ENCODE results near the gene KRTAP13-2. TPM values are rescaled to one million over a fixed set of nuclear protein-coding genes. Genes with fewer than 3 reads are reported as not detected.

KRTAP13-2 gene
- total RNA-seq, 2 experiments from 2014 or later, result not detected

DNA sequence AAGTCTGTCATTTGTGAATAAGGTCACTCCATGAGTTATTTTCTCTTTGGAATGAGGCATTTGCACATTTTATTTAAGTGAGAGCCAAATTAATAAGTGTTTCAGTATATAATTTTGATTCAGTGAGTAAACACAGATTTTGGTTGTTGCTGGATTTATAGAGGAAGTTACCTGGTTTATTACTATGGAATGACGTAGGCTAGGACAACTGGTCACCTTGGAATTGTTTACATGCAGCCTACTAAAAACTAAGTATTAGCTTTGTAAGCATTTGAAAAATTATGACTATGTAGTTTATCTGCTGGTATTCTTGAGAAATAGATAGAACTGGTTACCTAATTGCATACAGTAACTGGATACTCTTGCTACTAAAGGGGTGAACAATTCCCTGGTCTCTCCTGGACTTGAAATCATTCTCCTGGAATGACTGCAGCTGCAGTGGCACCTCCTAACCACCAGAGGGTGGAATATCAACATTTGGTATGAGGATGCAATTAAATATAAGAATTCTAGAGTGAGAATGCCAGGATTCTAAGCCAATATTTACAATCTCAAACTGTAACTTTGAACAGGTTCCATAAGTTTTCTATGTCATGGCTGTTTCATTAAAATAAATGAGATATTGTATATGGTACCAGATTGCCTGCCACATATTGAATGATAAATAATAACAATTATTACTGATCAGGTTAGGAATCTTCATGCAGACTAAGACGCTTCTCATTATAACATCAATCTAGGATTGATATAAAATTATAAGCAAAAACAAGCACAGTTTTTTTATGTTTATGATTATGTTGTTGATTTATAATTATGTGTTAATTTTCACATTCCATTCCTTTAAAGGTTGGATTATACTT lies 31.1 kb downstream of the KRTAP13-2 start:
- no peaks in the 10 kb centered on the region for H3K9me3 Mint-ChIP-seq
- H3K27ac Mint-ChIP-seq, result no peak overlapping the region
- no peak for DNase-seq
- H3K36me3 Mint-ChIP-seq (ENCODE audit: low read depth), result no peaks in the 10 kb centered on the region
- H3K4me1 Mint-ChIP-seq, result no peaks in the 10 kb centered on the region
- ChIA-PET CTCF (no interaction called here), POLR2A (interaction anchor here (0.6 kb wide), 1 partner anchor 11 kb away, joined by 4 read pairs; no protein-coding TSS in a partner anchor)
- no peak overlapping the region for H3K4me3 Mint-ChIP-seq
- H3K27me3 Mint-ChIP-seq, result peaks cover 2% of the 10 kb centered on the region

DNA sequence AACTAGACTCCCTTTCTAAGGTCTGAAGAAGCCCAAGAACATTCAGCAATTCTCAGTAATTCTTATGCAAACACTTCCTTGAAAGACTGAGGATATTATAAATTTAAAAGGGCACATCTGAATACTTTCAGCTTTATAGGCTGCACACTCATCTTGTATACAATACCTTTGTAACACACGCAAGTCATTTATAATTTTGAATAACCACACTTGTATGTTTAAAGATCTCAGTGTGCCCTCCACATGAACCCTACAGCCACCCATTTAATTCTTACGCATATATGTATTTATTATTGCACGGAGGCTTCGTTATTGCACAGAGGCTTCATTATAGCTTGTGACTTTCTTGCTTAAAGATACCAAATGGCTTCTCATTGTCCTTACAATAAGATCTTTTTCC lies 33.4 kb downstream of the KRTAP13-2 start:
- no peaks in the 10 kb centered on the region for H3K36me3 Mint-ChIP-seq (ENCODE audit: low read depth)
- no peaks in the 10 kb centered on the region for H3K4me1 Mint-ChIP-seq
- no peak for DNase-seq
- no peak overlapping the region for H3K27ac Mint-ChIP-seq
- no peak overlapping the region for H3K4me3 Mint-ChIP-seq
- POLR2A ChIA-PET, result no interaction called here
- no peaks in the 10 kb centered on the region for H3K9me3 Mint-ChIP-seq
- CTCF ChIA-PET, result no interaction called here
- H3K27me3 Mint-ChIP-seq, result peaks cover 2% of the 10 kb centered on the region

DNA sequence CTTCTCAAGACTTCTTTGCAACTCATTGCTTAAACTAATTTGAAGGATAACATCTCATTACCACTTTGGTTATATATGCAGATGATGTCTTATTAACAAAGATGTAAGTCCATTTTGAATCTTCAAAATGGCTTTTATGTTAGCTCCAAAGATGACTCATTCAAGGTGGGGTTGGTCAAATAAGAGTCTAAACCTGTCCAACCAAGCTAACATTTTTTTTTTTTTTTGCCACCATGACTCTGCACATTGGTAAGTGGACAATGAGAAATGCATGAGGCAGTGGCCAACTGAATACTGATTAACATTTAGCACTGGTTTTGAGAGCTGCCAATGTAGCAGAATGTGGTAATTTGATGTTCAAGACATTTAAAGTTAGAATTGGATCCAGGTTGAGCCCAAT lies 34.3 kb downstream of the KRTAP13-2 start:
- ChIA-PET POLR2A (no interaction called here), CTCF (no interaction called here)
- no peaks in the 10 kb centered on the region for H3K27me3 Mint-ChIP-seq
- H3K9me3 Mint-ChIP-seq, result no peaks in the 10 kb centered on the region
- DNase-seq, result no peak
- no peaks in the 10 kb centered on the region for H3K4me1 Mint-ChIP-seq
- no peak overlapping the region for H3K27ac Mint-ChIP-seq
- no peak overlapping the region for H3K4me3 Mint-ChIP-seq
- no peaks in the 10 kb centered on the region for H3K36me3 Mint-ChIP-seq (ENCODE audit: low read depth)

DNA sequence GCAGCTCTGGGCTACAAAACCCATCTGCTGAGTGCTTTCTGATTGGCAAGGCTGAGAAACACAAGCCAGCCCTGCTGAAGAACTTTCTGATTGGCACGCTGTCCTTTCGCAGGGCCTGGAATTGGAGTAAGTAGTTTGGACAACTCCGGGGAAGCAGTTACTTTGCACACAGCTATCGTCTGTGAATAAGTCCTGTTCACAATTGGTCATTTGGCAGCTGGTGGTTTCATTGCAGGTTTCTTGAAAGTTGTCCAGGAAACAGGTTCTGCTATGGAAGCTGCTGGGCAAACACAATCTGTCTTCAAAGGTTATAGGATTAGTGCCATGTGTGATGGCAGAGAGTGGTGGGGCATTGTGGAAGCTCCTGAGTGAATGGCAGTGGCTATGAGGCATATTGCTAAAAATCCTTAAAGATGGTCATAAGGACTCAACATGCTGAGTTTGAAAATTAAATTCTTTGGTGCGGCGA lies 34.8 kb downstream of the KRTAP13-2 start, which contains the start of gene KRTAP27-1:
TSS of gene KRTAP27-1 (minus strand) at position 419 of the 469 bp plus-strand sequence. CDS start at position 393, 26 bp downstream.
- no peaks in the 10 kb centered on the region for H3K9me3 Mint-ChIP-seq
- no peak for DNase-seq
- ChIA-PET CTCF (no interaction called here), POLR2A (no interaction called here)
- H3K4me1 Mint-ChIP-seq, result no peaks in the 10 kb centered on the region
- no peaks in the 10 kb centered on the region for H3K27me3 Mint-ChIP-seq
- no peak within 1 kb of the TSS for H3K27ac Mint-ChIP-seq
- no peaks in the 10 kb centered on the region for H3K36me3 Mint-ChIP-seq (ENCODE audit: low read depth)
- no peak within 1 kb of the TSS for H3K4me3 Mint-ChIP-seq

DNA sequence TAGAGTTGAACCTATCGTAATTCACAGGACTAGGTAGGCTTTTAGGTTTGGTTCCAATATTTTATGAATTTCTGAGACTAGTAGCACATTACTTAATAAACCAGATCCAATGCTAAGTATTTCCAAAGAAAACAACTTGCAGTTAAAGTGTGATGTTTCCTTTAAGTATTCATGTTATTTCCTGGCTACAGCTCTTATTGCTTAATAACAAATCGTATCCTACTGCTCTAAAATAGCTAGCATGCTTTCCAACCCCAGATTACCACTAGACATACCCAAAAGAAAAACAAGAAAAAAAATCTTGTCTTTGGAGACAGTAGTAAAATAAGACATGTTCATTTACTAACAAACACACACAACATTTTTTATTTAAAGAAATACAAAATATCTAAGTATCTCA lies 35.5 kb downstream of the KRTAP13-2 start:
- CTCF ChIA-PET, result no interaction called here
- Mint-ChIP-seq H3K27me3 (no peaks in the 10 kb centered on the region), H3K4me3 (no peak overlapping the region), H3K36me3 (ENCODE audit: low read depth) (no peaks in the 10 kb centered on the region), H3K27ac (no peak overlapping the region), H3K9me3 (no peaks in the 10 kb centered on the region), H3K4me1 (no peaks in the 10 kb centered on the region)
- POLR2A ChIA-PET, result no interaction called here
- no peak for DNase-seq

DNA sequence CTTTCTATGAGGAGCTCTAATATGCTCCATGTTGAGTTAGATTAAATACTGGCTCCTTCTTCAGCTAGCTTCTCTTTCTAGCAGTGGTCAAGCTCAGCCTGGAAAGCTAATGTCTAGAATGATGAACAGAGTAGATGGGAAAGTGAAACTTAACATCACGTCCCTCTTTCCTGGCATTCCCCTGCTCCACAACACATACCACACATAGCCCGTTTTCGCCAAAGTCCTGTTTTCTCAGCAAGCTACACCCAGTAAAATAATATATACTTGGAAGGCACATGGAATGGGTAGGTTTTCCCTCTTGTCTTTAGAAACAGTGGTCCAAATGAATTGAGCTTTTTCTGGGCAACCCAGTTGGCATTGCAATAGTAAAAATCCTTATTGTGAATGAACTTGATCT lies 38.3 kb downstream of the KRTAP13-2 start:
- ChIA-PET POLR2A (no interaction called here), CTCF (interaction anchor here (0.6 kb wide), 1 partner anchor 1897 kb away, joined by 3 read pairs; no protein-coding TSS in a partner anchor)
- Mint-ChIP-seq H3K9me3 (no peaks in the 10 kb centered on the region), H3K27ac (no peak overlapping the region), H3K4me1 (no peaks in the 10 kb centered on the region), H3K27me3 (no peaks in the 10 kb centered on the region), H3K36me3 (ENCODE audit: low read depth) (no peaks in the 10 kb centered on the region), H3K4me3 (no peak overlapping the region)
- no peak for DNase-seq

DNA sequence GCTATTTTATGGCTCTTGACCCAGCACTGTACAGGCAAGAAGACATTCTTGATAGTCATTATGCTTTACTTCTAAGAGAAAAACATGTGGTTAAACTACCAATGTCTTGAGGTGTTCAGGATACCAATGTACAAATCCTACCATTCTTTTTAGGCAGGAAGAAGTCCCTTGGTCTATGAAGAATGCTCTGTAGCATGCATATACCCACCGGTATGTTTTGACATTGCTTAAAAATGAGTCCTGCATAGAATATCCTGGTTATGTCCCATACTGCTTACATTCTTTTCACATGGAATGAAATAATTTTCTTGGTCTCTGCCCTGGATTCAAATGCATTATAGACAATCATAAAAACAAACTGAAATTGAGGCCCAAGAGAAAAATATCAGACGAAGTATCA lies 39.4 kb downstream of the KRTAP13-2 start:
- H3K27ac Mint-ChIP-seq, result no peak overlapping the region
- no peaks in the 10 kb centered on the region for H3K36me3 Mint-ChIP-seq (ENCODE audit: low read depth)
- H3K4me1 Mint-ChIP-seq, result no peaks in the 10 kb centered on the region
- H3K9me3 Mint-ChIP-seq, result no peaks in the 10 kb centered on the region
- CTCF ChIA-PET, result interaction anchor here (0.6 kb wide), 1 partner anchor 174 kb away, joined by 3 read pairs; no protein-coding TSS in a partner anchor
- POLR2A ChIA-PET, result no interaction called here
- DNase-seq, result no peak
- H3K27me3 Mint-ChIP-seq, result no peaks in the 10 kb centered on the region
- no peak overlapping the region for H3K4me3 Mint-ChIP-seq

DNA sequence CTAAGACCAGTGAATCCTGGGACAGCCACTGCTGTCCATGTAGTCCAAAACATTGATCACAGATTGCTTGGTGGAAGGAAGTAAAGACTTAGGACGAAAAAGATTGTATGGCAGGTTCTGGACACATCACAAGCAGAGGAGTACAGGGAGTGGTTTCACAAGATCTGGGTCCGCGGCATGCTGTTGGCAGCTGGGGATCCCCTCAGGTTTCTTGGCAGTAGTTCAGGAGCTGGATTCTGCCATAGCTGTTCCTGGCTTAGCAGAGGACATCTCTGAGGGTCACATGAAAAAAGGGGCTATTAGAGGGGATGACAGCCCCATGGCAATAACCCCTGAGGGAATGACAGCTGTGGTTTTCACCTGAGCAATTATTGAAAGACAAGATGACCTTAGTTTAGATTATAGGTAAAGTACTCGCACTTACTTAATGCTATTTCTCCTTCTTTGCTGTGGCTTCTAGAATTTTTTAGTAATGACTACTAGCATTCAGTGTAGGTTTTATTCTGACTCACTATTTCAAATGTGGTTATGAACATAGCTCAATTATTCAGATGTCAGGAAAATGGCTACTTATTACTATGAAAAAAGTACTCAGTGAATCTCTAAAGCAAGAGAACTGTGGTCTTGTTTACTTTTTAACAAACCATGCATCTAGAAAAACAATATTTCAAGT lies 42.7 kb downstream of the KRTAP13-2 start:
- DNase-seq, result no peak
- H3K4me3 Mint-ChIP-seq, result no peak overlapping the region
- ChIA-PET POLR2A (interaction anchor here (0.6 kb wide), 1 partner anchor 12 kb away, joined by 4 read pairs; no protein-coding TSS in a partner anchor), CTCF (no interaction called here)
- no peak overlapping the region for H3K27ac Mint-ChIP-seq
- H3K9me3 Mint-ChIP-seq, result no peaks in the 10 kb centered on the region
- no peaks in the 10 kb centered on the region for H3K4me1 Mint-ChIP-seq
- H3K36me3 Mint-ChIP-seq (ENCODE audit: low read depth), result no peaks in the 10 kb centered on the region
- H3K27me3 Mint-ChIP-seq, result no peaks in the 10 kb centered on the region

DNA sequence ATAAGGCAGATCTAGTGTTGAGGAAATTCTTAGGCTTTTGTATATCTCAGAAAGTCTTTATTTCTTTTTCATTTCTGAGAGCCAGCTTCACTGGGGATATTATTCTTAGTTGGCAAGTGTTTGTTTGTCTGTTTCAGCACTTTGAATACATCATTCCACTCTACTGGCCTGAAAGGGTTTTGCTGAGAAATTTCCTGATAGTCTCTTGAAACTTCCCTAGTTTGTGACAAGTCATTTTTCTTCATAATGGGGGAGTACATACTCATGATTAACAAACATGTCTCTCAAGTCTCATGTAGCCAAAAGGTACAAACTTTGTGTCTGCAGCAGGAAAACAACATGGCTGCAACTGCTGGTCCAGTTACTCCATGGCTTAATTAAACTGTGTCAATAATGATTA lies 45.7 kb downstream of the KRTAP13-2 start:
- CTCF ChIA-PET, result no interaction called here
- no peaks in the 10 kb centered on the region for H3K27me3 Mint-ChIP-seq
- H3K4me3 Mint-ChIP-seq, result no peak overlapping the region
- no peak for DNase-seq
- POLR2A ChIA-PET, result no interaction called here
- no peaks in the 10 kb centered on the region for H3K9me3 Mint-ChIP-seq
- no peak overlapping the region for H3K27ac Mint-ChIP-seq
- H3K36me3 Mint-ChIP-seq (ENCODE audit: low read depth), result no peaks in the 10 kb centered on the region
- H3K4me1 Mint-ChIP-seq, result no peaks in the 10 kb centered on the region

Small RNA genes lying within 50 kb of the gene (microRNA-seq; reads per million reads assigned to microRNA genes)
- not detected for gene MIR4327 (ENCODE audit: borderline microRNAs expressed, borderline replicate concordance)

Other genes starting within 250 kb of the KRTAP13-2 start
- gene CLDN17, start 205.5 kb downstream of the KRTAP13-2 start, total RNA-seq, result not detected
- gene CLDN8, start 156.2 kb downstream of the KRTAP13-2 start, total RNA-seq, result not detected
- gene KRTAP24-1, start 89.3 kb downstream of the KRTAP13-2 start, total RNA-seq, result not detected
- not detected for gene KRTAP25-1, start 82.8 kb downstream of the KRTAP13-2 start, total RNA-seq
- not detected for gene KRTAP26-1, start 52.0 kb downstream of the KRTAP13-2 start, total RNA-seq
- gene KRTAP27-1, start 34.6 kb downstream of the KRTAP13-2 start, total RNA-seq, result not detected
- not detected for gene KRTAP23-1, start 23.7 kb downstream of the KRTAP13-2 start, total RNA-seq
- gene KRTAP13-1, start 23.8 kb upstream of the KRTAP13-2 start, total RNA-seq, result not detected
- gene KRTAP13-3, start 53.7 kb upstream of the KRTAP13-2 start, total RNA-seq, result not detected
- not detected for gene KRTAP13-4, start 57.9 kb upstream of the KRTAP13-2 start, total RNA-seq
- not detected for gene KRTAP15-1, start 68.0 kb upstream of the KRTAP13-2 start, total RNA-seq
- gene KRTAP19-1, start 108.1 kb upstream of the KRTAP13-2 start, total RNA-seq, result not detected
- not detected for gene KRTAP19-2, start 115.2 kb upstream of the KRTAP13-2 start, total RNA-seq
- gene KRTAP19-3, start 119.7 kb upstream of the KRTAP13-2 start, total RNA-seq, result not detected
- gene KRTAP19-4, start 124.9 kb upstream of the KRTAP13-2 start, total RNA-seq, result not detected
- gene KRTAP19-5, start 129.9 kb upstream of the KRTAP13-2 start, total RNA-seq, result not detected
- not detected for gene KRTAP19-6, start 169.6 kb upstream of the KRTAP13-2 start, total RNA-seq
- gene KRTAP19-7, start 189.0 kb upstream of the KRTAP13-2 start, total RNA-seq, result not detected
- not detected for gene KRTAP22-2, start 218.1 kb upstream of the KRTAP13-2 start, total RNA-seq
- not detected for gene KRTAP6-3, start 220.2 kb upstream of the KRTAP13-2 start, total RNA-seq
- gene KRTAP6-2, start 226.6 kb upstream of the KRTAP13-2 start, total RNA-seq, result not detected
- gene KRTAP22-1, start 228.8 kb upstream of the KRTAP13-2 start, total RNA-seq, result not detected
- not detected for gene KRTAP6-1, start 241.7 kb upstream of the KRTAP13-2 start, total RNA-seq
- not detected for gene KRTAP20-1, start 244.2 kb upstream of the KRTAP13-2 start, total RNA-seq
- gene KRTAP20-4, start 248.4 kb upstream of the KRTAP13-2 start, total RNA-seq, result not detected